Neuronal stem cell (in vitro differentiated cells): ENCODE data around the gene OFD1.

ENCODE experiments used
- DNase-seq: peaks from one replicate; pipeline ENCODE4 v3.0.0-alpha.2; 2013; ENCODE audit warnings: low spot score
- H2AFZ ChIP-seq: one replicate; pipeline ENCODE4 v1.6.1; 2013; ENCODE audit warnings: mild to moderate bottlenecking, low read length, inconsistent platforms
- H2AK5ac ChIP-seq: 2 replicates; pipeline ENCODE4 v1.6.1; 2013; ENCODE audit warnings: low read depth, mild to moderate bottlenecking, inconsistent platforms, low read length, moderate library complexity, mixed read lengths
- H2BK120ac ChIP-seq: 2 replicates; pipeline ENCODE4 v1.6.1; 2013; ENCODE audit warnings: low read depth, mild to moderate bottlenecking, inconsistent platforms, low read length, moderate library complexity, mixed read lengths
- H2BK12ac ChIP-seq: one replicate; pipeline ENCODE4 v1.6.1; 2013; ENCODE audit warnings: low read length, inconsistent platforms
- H2BK15ac ChIP-seq: 2 replicates; pipeline ENCODE4 v1.6.1; 2013; ENCODE audit warnings: mild to moderate bottlenecking, low read length, inconsistent platforms, mixed read lengths
- H2BK5ac ChIP-seq: one replicate; pipeline ENCODE4 v1.6.1; 2013; ENCODE audit warnings: inconsistent platforms, mild to moderate bottlenecking, low read length, moderate library complexity
- H3K14ac ChIP-seq: one replicate; pipeline ENCODE4 v1.6.1; 2013; ENCODE audit warnings: low read length, inconsistent platforms
- H3K18ac ChIP-seq: 2 replicates; pipeline ENCODE4 v1.6.1; 2013; ENCODE audit warnings: low read length, inconsistent platforms
- H3K23ac ChIP-seq: 2 replicates; pipeline ENCODE4 v1.6.1; 2013; ENCODE audit warnings: low read depth, mild to moderate bottlenecking, mixed read lengths, low read length, inconsistent platforms; ENCODE audit not compliant: poor library complexity
- H3K27ac ChIP-seq: replicated peaks from 3 replicates; pipeline ENCODE4 v1.5.1; 2013; ENCODE audit warnings: low read length, inconsistent platforms
- H3K27me3 ChIP-seq, 3 experiments: 2 replicates each; pipeline ENCODE4 v1.6.1; 2013; ENCODE audit warnings: low read length in 3 of 3, mild to moderate bottlenecking in 2 of 3, inconsistent platforms in 1 of 3, low read depth in 1 of 3, mixed read lengths in 1 of 3, moderate library complexity in 1 of 3; ENCODE audit not compliant: control insufficient read depth in 3 of 3, insufficient read depth in 3 of 3
- H3K36me3 ChIP-seq, 2 donors: replicated peaks in 1 of 2; 2 replicates each; pipeline ENCODE4 v1.6.1; 2013; ENCODE audit warnings: low read length in 2 of 2; ENCODE audit not compliant: control insufficient read depth in 2 of 2, insufficient read depth in 2 of 2
- H3K4ac ChIP-seq: 2 replicates; pipeline ENCODE4 v1.6.1; 2013; ENCODE audit warnings: inconsistent platforms, mild to moderate bottlenecking, low read length, moderate library complexity
- H3K4me1 ChIP-seq, 2 donors: 1 replicate in 1 of 2; 2 replicates in 1 of 2; pipeline ENCODE4 v1.6.1; 2013; ENCODE audit warnings: low read length in 2 of 2, low read depth in 1 of 2; ENCODE audit not compliant: control insufficient read depth in 2 of 2, insufficient read depth in 1 of 2
- H3K4me2 ChIP-seq: one replicate; pipeline ENCODE4 v1.6.1; 2013; ENCODE audit warnings: mild to moderate bottlenecking, low read length, inconsistent platforms; ENCODE audit not compliant: insufficient read depth, poor library complexity, severe bottlenecking
- H3K4me3 ChIP-seq, 2 donors: 2 replicates each; pipeline ENCODE4 v1.5.1; 2013; ENCODE audit warnings: low read length in 2 of 2, mild to moderate bottlenecking in 2 of 2, inconsistent platforms in 1 of 2, moderate library complexity in 1 of 2
- H3K79me1 ChIP-seq: one replicate; pipeline ENCODE4 v1.6.1; 2013; ENCODE audit warnings: low read depth, mild to moderate bottlenecking, inconsistent platforms, low read length, moderate library complexity
- H3K9ac ChIP-seq: one replicate; pipeline ENCODE4 v1.6.1; 2013; ENCODE audit warnings: mild to moderate bottlenecking, low read depth, low read length, inconsistent platforms; ENCODE audit not compliant: poor library complexity
- H3K9me3 ChIP-seq, 2 donors: replicated peaks in 1 of 2; 2 replicates each; pipeline versions ENCODE3 to v1.6.1; 2013; ENCODE audit warnings: low read length in 2 of 2, mild to moderate bottlenecking in 2 of 2, inconsistent platforms in 1 of 2, low read depth in 1 of 2, mixed read lengths in 1 of 2, moderate library complexity in 1 of 2; ENCODE audit not compliant: control insufficient read depth in 2 of 2, insufficient read depth in 1 of 2
- H4K8ac ChIP-seq: one replicate; pipeline ENCODE4 v1.6.1; 2013; ENCODE audit warnings: low read depth, mild to moderate bottlenecking, inconsistent platforms, low read length, moderate library complexity
- H4K91ac ChIP-seq: one replicate; pipeline ENCODE4 v1.6.1; 2013; ENCODE audit warnings: low read length, low read depth, mild to moderate bottlenecking, inconsistent platforms; ENCODE audit not compliant: poor library complexity
- WGBS, 2 donors: extraction: QIAGEN DNeasy Blood & Tissue Kit; methylation state at CpG; one replicate each; pipeline ENCODE4 v1.1.7; 2013; ENCODE audit warnings: missing lambda C conversion rate in 2 of 2, mixed read lengths in 1 of 2; ENCODE audit not compliant: insufficient read length in 2 of 2, insufficient replicate concordance in 1 of 2; ENCODE audit errors: extremely low coverage in 2 of 2; 5-methylcytosine and 5-hydroxymethylcytosine counted together

The OFD1 gene

DNA sequence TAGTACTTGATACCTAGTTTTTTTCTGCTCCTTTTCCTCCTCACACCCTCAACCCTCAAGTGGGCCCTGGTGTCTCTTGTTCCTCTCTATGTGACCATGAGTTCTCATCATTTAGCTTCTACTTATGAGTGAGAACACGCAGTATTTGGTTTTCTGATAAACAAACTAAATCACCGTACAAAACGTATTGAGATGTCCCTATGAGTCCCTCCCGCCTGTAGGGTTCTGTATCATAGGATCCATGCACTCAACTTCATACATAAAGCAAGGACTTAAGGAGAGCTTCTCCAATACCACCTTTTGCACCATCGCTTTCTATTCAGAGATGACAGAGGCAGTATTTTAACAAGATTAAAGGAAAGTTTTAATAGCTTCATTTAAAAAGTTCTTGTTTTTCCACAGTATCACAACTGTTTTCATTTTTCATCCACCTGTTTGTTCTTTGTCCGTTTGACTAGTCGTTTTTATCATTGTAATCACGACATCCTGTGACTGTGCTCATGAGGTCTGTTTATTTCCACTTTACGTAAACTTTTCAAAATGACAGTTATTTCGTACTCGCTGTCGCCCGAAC, 46.1 kb upstream of the OFD1 start:
- Histone ChIP-seq H2AK5ac (no peak overlapping the region), H3K4me1 (peaks cover 0 to 8% of the 10 kb centered on the region in 2 donors), H3K36me3 (no peaks in the 10 kb centered on the region), H4K91ac (no peak overlapping the region), H3K23ac (no peak overlapping the region), H2BK15ac (no peak overlapping the region), H3K18ac (no peak overlapping the region), H3K9me3 (peaks cover 0 to 1% of the 10 kb centered on the region in 2 donors), H3K4me2 (peak overlapping the region; percentile 33), H3K79me1 (no peaks in the 10 kb centered on the region), H2BK5ac (no peak overlapping the region), H3K27ac (no peak overlapping the region), H2AFZ (peak overlapping the region; percentile 85), H2BK12ac (no peak overlapping the region), H4K8ac (no peak overlapping the region), H3K27me3 (peaks cover 0 to 2% (median 0%) of the 10 kb centered on the region in 3 experiments), H3K14ac (no peak overlapping the region), H2BK120ac (no peak overlapping the region), H3K4ac (no peak overlapping the region), H3K4me3 (peak overlapping the region in 1 of 2 donors; percentile 85), H3K9ac (no peak overlapping the region)
- no peak for DNase-seq
- WGBS, 2 donors = no CpG with 5 or more reads among the region's 13 CpGs

DNA sequence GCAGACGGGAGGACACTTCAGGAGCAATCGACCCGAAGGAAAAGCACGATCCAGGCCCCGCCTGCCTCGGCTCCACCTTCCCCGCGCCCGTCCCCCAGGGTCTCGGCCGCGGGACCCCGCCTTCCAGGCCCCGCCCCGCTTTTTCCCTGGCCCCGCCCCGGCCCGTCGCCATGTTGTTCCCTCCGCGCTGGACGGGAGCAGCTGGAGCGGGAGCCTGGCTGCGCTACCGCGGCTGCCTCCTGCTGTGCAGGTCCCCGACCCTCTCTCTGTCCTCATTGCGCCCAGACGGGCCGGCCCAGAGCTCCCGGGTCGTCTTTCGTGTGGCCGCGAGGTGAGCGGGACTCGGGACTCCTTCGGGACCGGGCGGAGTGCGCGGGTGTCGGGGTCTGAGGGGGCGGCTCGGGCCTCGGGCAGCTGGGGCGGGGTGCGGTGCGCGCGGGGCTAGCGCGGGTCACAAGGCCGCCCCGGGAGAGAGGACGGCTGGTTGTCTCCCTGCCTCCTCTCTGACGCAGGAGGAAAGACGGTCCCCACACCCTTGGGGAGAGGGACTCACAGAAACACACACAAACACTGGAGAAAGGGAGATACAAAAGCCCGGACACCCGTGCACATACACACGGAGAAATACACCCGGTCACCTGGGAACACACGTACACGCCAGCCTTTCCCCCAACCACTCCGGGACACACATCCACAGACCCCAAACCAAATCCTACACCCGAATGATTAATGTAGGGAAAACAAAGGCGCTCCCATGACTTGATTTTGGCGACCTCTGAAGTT, 45.4 kb upstream of the OFD1 start, which contains the start of gene RAB9A:
Gene RAB9A, plus strand, starts transcription at position 171 of the 783 bp plus-strand sequence. CDS start 19,619 bp downstream, outside the sequence.
- H3K27me3 ChIP-seq = peaks cover 0 to 2% (median 0%) of the 10 kb centered on the region in 3 experiments
- no CpG with 5 or more reads among the region's 68 CpGs for WGBS, 2 donors
- H3K18ac ChIP-seq = peak within 1 kb of the TSS; percentile 91

DNA sequence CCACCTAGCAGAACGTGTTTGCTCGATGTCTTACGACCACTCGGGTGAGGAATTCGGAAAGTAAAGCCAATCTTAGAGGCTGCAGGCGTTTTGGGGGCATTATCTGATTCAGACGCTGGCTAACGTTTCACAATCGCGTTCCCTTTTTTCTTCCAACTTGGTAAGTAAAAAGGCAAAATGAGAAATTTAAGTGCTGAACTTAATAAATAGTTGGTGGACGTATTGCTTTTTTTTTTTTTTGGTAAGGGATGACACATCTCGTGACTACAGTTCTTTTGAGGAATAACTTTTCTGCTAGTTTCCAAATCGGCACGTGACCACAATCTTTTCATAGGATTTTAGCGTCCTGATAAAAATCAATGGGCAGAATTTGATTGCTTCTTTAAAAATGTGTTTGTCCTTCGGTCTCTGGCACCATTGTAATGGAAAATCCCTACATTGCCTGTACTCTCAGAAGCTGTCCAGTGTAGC, 44.8 kb upstream of the OFD1 start:
- no CpG with 5 or more reads among the region's 16 CpGs for WGBS, 2 donors
- H3K18ac ChIP-seq = peak overlapping the region; percentile 91
- H3K27ac ChIP-seq = no peak overlapping the region
- DNase-seq = no peak
- H3K9ac ChIP-seq = no peak overlapping the region
- no peak overlapping the region for H2BK15ac ChIP-seq
- no peak overlapping the region for H3K4ac ChIP-seq
- H3K9me3 ChIP-seq = no peaks in the 10 kb centered on the region
- no peak overlapping the region for H3K23ac ChIP-seq
- H3K4me1 ChIP-seq = peaks cover 0 to 11% of the 10 kb centered on the region in 2 donors
- no peak overlapping the region for H4K8ac ChIP-seq
- no peaks in the 10 kb centered on the region for H3K79me1 ChIP-seq
- peak overlapping the region; percentile 33 for H3K4me2 ChIP-seq
- no peak overlapping the region for H3K14ac ChIP-seq
- no peak overlapping the region for H2BK5ac ChIP-seq
- no peak overlapping the region for H2BK120ac ChIP-seq
- no peaks in the 10 kb centered on the region for H3K36me3 ChIP-seq
- peak overlapping the region; percentile 85 to 88 for H3K4me3 ChIP-seq
- no peak overlapping the region for H4K91ac ChIP-seq
- H2AFZ ChIP-seq = peak overlapping the region; percentile 85
- peaks cover 0 to 2% (median 0%) of the 10 kb centered on the region in 3 experiments for H3K27me3 ChIP-seq
- no peak overlapping the region for H2BK12ac ChIP-seq
- no peak overlapping the region for H2AK5ac ChIP-seq

More for the DNA sequence above, 45.4 kb upstream of the OFD1 start, which contains the start of gene RAB9A:
- H3K36me3 ChIP-seq = no peaks in the 10 kb centered on the region
- H4K91ac ChIP-seq = no peak within 1 kb of the TSS
- no peaks in the 10 kb centered on the region for H3K9me3 ChIP-seq
- no peaks in the 10 kb centered on the region for H3K79me1 ChIP-seq
- peak within 1 kb of the TSS; percentile 85 for H3K23ac ChIP-seq
- no peak within 1 kb of the TSS for H2BK5ac ChIP-seq
- no peak within 1 kb of the TSS for H2BK15ac ChIP-seq
- H2BK12ac ChIP-seq = no peak within 1 kb of the TSS
- H3K14ac ChIP-seq = no peak within 1 kb of the TSS
- DNase-seq = peak; percentile 62
- no peak within 1 kb of the TSS for H2AK5ac ChIP-seq
- H4K8ac ChIP-seq = no peak within 1 kb of the TSS
- H3K4me2 ChIP-seq = peak within 1 kb of the TSS; percentile 33
- H3K9ac ChIP-seq = peak within 1 kb of the TSS; percentile 88
- H3K4me3 ChIP-seq = peak within 1 kb of the TSS; percentile 85 to 88
- no peak within 1 kb of the TSS for H2BK120ac ChIP-seq
- peak within 1 kb of the TSS; percentile 85 for H2AFZ ChIP-seq
- H3K4ac ChIP-seq = no peak within 1 kb of the TSS
- H3K4me1 ChIP-seq = peaks cover 0 to 8% of the 10 kb centered on the region in 2 donors
- peak within 1 kb of the TSS; percentile 61 for H3K27ac ChIP-seq

DNA sequence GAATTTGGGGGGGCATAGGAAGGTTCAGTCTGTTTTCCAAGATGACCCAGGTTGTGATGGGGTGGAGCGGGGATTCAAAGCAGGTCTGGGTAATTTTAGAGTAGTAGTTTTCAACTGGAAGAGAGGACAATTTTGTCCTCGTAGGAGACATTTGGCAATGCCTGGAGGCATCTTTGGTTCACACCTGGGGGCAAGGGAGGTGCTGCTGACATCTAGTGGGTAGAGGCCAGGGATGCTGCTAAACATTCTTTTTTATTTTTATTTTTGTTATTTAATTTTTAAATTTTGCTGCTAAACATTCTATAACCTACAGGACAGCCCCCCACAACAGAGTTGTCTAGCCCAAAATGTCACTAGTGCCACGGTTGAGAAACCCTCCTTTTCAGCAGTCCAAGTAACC, 43.7 kb upstream of the OFD1 start:
- H3K18ac ChIP-seq = no peak overlapping the region
- no peak overlapping the region for H3K4ac ChIP-seq
- H3K4me3 ChIP-seq = peak overlapping the region in 1 of 2 donors; percentile 85
- no peak overlapping the region for H4K8ac ChIP-seq
- no peak overlapping the region for H4K91ac ChIP-seq
- H2AK5ac ChIP-seq = no peak overlapping the region
- H2BK120ac ChIP-seq = no peak overlapping the region
- no peak overlapping the region for H2BK12ac ChIP-seq
- H3K23ac ChIP-seq = no peak overlapping the region
- no peak overlapping the region for H2BK15ac ChIP-seq
- H3K79me1 ChIP-seq = no peaks in the 10 kb centered on the region
- peaks cover 0 to 2% (median 0%) of the 10 kb centered on the region in 3 experiments for H3K27me3 ChIP-seq
- H2AFZ ChIP-seq = no peak overlapping the region
- H3K9ac ChIP-seq = no peak overlapping the region
- DNase-seq = no peak
- H3K36me3 ChIP-seq = no peaks in the 10 kb centered on the region
- H3K9me3 ChIP-seq = no peaks in the 10 kb centered on the region
- no peak overlapping the region for H3K4me2 ChIP-seq
- H3K27ac ChIP-seq = no peak overlapping the region
- peaks cover 0 to 12% of the 10 kb centered on the region in 2 donors for H3K4me1 ChIP-seq
- no peak overlapping the region for H2BK5ac ChIP-seq
- WGBS, 2 donors = no CpG with 5 or more reads among the region's 3 CpGs
- no peak overlapping the region for H3K14ac ChIP-seq
